Fibroblast of lung (primary cell): Measurements from ENCODE around the gene CMSS1. TPM values are rescaled to one million over a fixed set of nuclear protein-coding genes. Genes with fewer than 3 reads are reported as not detected.

Experiments
- DNase-seq, 2 donors: peaks; one replicate each; pipeline versions ENCODE4 v3.0.0 to v3.0.0-alpha.2; 2010; ENCODE audit warnings: low read depth in 2 of 2
- H2AFZ ChIP-seq: 2 replicates; pipeline ENCODE4 v1.5.1; 2012; ENCODE audit warnings: low read length, control low read depth, inconsistent platforms
- H3K27ac ChIP-seq: 2 replicates; pipeline ENCODE4 v1.5.1; 2011; ENCODE audit warnings: low read length, control low read depth; ENCODE audit not compliant: insufficient read depth
- H3K27me3 ChIP-seq: 2 replicates; pipeline ENCODE4 v1.5.1; 2011; ENCODE audit warnings: mild to moderate bottlenecking, low read length; ENCODE audit not compliant: control insufficient read depth, insufficient read depth
- H3K36me3 ChIP-seq: 2 replicates; pipeline ENCODE4 v1.5.1; 2011; ENCODE audit warnings: low read length; ENCODE audit not compliant: control insufficient read depth, insufficient read depth
- H3K4me1 ChIP-seq: 2 replicates; pipeline ENCODE4 v1.5.1; 2011; ENCODE audit warnings: low read length; ENCODE audit not compliant: control insufficient read depth, insufficient read depth; ENCODE audit errors: extremely low read depth
- H3K4me2 ChIP-seq: 2 replicates; pipeline ENCODE4 v1.5.1; 2011; ENCODE audit warnings: low read length, control low read depth; ENCODE audit not compliant: insufficient read depth; ENCODE audit errors: extremely low read depth
- H3K4me3 ChIP-seq, 4 experiments: fragments of 200-600 bp in 1 of 4; sonication (generic) in 1 of 4; replicated peaks in 1 of 4; 2 replicates each; pipeline ENCODE4 v1.5.1; 2011 to 2016; ENCODE audit warnings: low read length in 4 of 4, low read depth in 3 of 4, mild to moderate bottlenecking in 3 of 4, control low read depth in 2 of 4, inconsistent platforms in 1 of 4, mixed read lengths in 1 of 4; ENCODE audit not compliant: insufficient read depth in 1 of 4; ENCODE audit errors: control extremely low read depth in 1 of 4
- H3K79me2 ChIP-seq: 2 replicates; pipeline ENCODE4 v1.5.1; 2012; ENCODE audit warnings: mild to moderate bottlenecking, low read length, inconsistent platforms; ENCODE audit not compliant: control insufficient read depth, insufficient read depth
- H3K9ac ChIP-seq: 2 replicates; pipeline ENCODE4 v1.5.1; 2011; ENCODE audit warnings: mild to moderate bottlenecking, low read length, control low read depth; ENCODE audit not compliant: insufficient read depth
- H3K9me3 ChIP-seq: 2 replicates; pipeline ENCODE4 v1.5.1; 2012; ENCODE audit warnings: low read depth, low read length; ENCODE audit not compliant: control insufficient read depth, insufficient read depth
- H4K20me1 ChIP-seq: 2 replicates; pipeline ENCODE4 v1.5.1; 2011; ENCODE audit warnings: low read length; ENCODE audit not compliant: control insufficient read depth, insufficient read depth; ENCODE audit errors: extremely low read depth
- CTCF ChIP-seq, 2 donors: IDR thresholded peaks in 1 of 2; conservative IDR thresholded peaks in 1 of 2; 1 replicate in 1 of 2; 2 replicates in 1 of 2; pipeline ENCODE4 v1.5.1; 2011 to 2012; ENCODE audit warnings: low read length in 2 of 2, control low read depth in 1 of 2, inconsistent platforms in 1 of 2, low read depth in 1 of 2, mild to moderate bottlenecking in 1 of 2
- EZH2 ChIP-seq: IDR thresholded peaks from 2 replicates; pipeline ENCODE4 v1.5.1; 2012; ENCODE audit warnings: low read length, control low read depth, mild to moderate bottlenecking; ENCODE audit errors: missing control alignments
- polyA plus RNA-seq, 2 donors: library from polyadenylated mRNA; depleted of rRNA in 1 of 2; stranded (reverse) in 1 of 2; unstranded in 1 of 2; fragments of >200 nt; gene quantifications; 2 replicates each; pipeline ENCODE4 v1.2.1, GENCODE V29; 2011 to 2012; ENCODE audit warnings: missing spikeins in 1 of 2
- total RNA-seq: library from RNA; depleted of rRNA; stranded (reverse); fragments of >200 nt; gene quantifications from 2 replicates; pipeline ENCODE4 v1.2.1, GENCODE V29; 2014

CMSS1 gene
- total and polyA plus RNA-seq, 2 donors (not counting 1 experiment from before 2014, with no cell fraction given), result 6.9 to 13.2 TPM

GRCh38 chr3:99958222-99958912 lies 140.7 kb downstream of the CMSS1 start:
- Histone ChIP-seq H3K9me3 (no peaks in the 10 kb centered on the region), H3K79me2 (no peaks in the 10 kb centered on the region), H3K4me1 (peaks cover 2% of the 10 kb centered on the region), H4K20me1 (no peaks in the 10 kb centered on the region), H3K4me2 (no peak overlapping the region), H3K36me3 (no peaks in the 10 kb centered on the region), H3K4me3 (no peak overlapping the region), H3K27me3 (no peaks in the 10 kb centered on the region), H2AFZ (no peak overlapping the region), H3K9ac (no peak overlapping the region), H3K27ac (no peak overlapping the region)
- DNase-seq, result no peak
- TF ChIP-seq CTCF (conservative IDR thresholded peaks at IDR 0.05 in 1 of 2, IDR thresholded peaks at IDR 0.05 in 1 of 2; ENCODE audit: low read depth in 1 of 2, low read length in 2 of 2) (no peak), EZH2 (no peak)

DNA sequence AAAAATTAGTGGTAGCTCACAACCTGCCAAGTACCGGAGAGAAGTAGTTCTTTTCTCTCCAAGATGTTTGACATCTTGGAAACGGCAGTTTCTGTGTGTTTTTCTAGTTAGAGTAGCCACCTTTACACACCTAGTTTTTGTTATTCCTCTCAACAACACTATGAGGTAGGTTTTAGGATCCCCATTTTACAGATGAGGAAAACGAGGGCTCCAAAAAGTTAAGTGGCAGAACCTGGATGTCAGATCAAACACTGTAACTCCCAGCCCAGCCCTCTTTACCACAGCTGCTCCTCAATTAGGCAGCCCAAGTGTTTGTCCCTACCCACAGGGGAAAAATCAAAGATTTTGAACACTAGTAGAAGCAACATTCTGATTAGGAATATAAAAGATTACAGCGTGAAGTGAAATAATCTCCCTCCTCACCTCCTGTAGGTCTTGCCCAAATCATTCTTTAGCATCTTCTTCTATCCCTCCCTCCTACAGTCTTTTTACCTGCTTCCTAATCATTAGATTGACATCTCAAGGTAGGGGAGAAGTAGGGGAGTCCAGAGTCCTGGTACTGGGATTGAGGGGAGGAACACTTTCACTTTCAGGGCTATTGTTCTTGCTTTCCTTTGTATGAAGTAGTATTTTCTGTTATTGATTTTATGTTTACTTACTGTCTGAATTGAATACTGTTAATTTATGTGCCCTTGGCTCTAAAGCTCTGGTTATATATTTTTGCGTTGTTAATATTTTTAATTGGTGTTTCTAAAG lies 142.6 kb downstream of the CMSS1 start:
- Histone ChIP-seq H3K36me3 (no peaks in the 10 kb centered on the region), H3K79me2 (no peaks in the 10 kb centered on the region), H3K9ac (no peak overlapping the region), H3K4me1 (peaks cover 2% of the 10 kb centered on the region), H3K27ac (no peak overlapping the region), H3K4me2 (peak overlapping the region; percentile 71), H3K4me3 (peak overlapping the region in 2 of 4 experiments; percentile 4 to 13), H3K27me3 (no peaks in the 10 kb centered on the region), H3K9me3 (no peaks in the 10 kb centered on the region), H4K20me1 (no peaks in the 10 kb centered on the region), H2AFZ (no peak overlapping the region)
- no peak for DNase-seq
- TF ChIP-seq EZH2, result no peak
- TF ChIP-seq CTCF (conservative IDR thresholded peaks at IDR 0.05 in 1 of 2, IDR thresholded peaks at IDR 0.05 in 1 of 2; ENCODE audit: low read depth in 1 of 2, low read length in 2 of 2), result no peak

DNA sequence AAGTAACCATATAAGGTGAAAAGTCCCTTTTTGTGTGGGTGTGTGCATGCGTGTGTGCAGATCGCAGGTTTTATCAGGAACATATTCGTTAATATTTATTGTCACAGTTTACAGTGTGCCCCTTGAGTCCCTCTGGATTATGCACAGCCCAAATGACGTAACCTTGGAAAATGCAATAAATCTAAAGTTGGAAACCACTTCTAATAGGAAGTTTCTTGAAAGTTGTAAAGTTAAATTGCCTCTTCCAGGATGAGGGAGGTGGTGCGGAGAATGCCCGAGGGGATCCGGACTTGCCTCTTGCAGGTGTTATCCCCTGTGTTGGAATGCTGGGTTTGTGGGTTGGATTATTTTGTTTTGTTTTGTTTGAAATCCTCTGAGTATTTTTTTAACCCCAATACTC lies 143.3 kb downstream of the CMSS1 start:
- Histone ChIP-seq H3K27me3 (no peaks in the 10 kb centered on the region), H3K4me1 (peaks cover 2% of the 10 kb centered on the region), H3K4me3 (peak overlapping the region in 2 of 4 experiments; percentile 4 to 13), H3K9ac (no peak overlapping the region), H3K9me3 (no peaks in the 10 kb centered on the region), H3K4me2 (peak overlapping the region; percentile 71), H2AFZ (no peak overlapping the region), H4K20me1 (no peaks in the 10 kb centered on the region), H3K79me2 (no peaks in the 10 kb centered on the region), H3K27ac (no peak overlapping the region), H3K36me3 (no peaks in the 10 kb centered on the region)
- DNase-seq, result peak in 1 of 2 donors; percentile 39
- no peak for TF ChIP-seq CTCF (conservative IDR thresholded peaks at IDR 0.05 in 1 of 2, IDR thresholded peaks at IDR 0.05 in 1 of 2; ENCODE audit: low read depth in 1 of 2, low read length in 2 of 2)
- TF ChIP-seq EZH2, result no peak
